ENCODE data around the gene FRZB.

The FRZB gene

DNA sequence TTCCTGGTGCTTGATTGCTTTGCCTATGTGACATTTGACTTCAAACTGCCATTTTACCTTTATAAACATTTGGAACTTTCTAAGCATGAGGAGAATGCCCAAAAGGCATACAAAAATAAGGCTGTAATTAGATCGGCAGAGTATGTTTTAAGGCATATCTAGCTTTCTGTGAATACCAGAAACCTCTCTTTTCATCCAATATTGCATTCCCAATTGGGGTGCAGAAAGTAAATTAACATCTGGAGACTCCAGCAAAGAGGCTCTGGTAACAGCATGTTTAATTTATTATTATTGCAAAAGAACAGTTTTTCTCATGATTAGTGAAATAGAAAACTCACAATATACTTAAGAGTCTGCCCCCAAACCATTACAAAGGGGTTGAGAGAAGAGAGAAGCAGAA is 32.1 kb downstream of the FRZB start:
- Histone ChIP-seq H3K36me3 (ENCODE audit: insufficient read depth, low read length) (no peaks in the 10 kb centered on the region), H3K4me2 (ENCODE audit: low read length) (no peak overlapping the region), H3K9me3 (ENCODE audit: low read length) (no peaks in the 10 kb centered on the region), H3K4me1 (ENCODE audit: insufficient read depth, low read length, severe bottlenecking) (no peaks in the 10 kb centered on the region), H3K9me2 (ENCODE audit: low read depth, low read length) (no peaks in the 10 kb centered on the region), H4K20me1 (ENCODE audit: insufficient read depth, low read length) (no peaks in the 10 kb centered on the region), H3K9ac (ENCODE audit: low read length) (no peak overlapping the region), H3K27me3 (ENCODE audit: insufficient read depth, low read length) (no peaks in the 10 kb centered on the region), H3K79me2 (ENCODE audit: insufficient read depth, low read length) (no peaks in the 10 kb centered on the region), H3F3A (ENCODE audit: insufficient read depth, low read length) (no peaks in the 10 kb centered on the region), H3K27ac (ENCODE audit: low read depth, low read length, poor library complexity, severe bottlenecking) (no peak overlapping the region), H3K4me3 (ENCODE audit: low read depth, low read length, poor library complexity, severe bottlenecking) (no peak overlapping the region), H2AFZ (ENCODE audit: low read length) (no peak overlapping the region)
- TF ChIP-seq EZH2 (IDR thresholded peaks at IDR 0.05; ENCODE audit: borderline replicate concordance, low read length) = no peak
- TF ChIP-seq, protein P1, sequence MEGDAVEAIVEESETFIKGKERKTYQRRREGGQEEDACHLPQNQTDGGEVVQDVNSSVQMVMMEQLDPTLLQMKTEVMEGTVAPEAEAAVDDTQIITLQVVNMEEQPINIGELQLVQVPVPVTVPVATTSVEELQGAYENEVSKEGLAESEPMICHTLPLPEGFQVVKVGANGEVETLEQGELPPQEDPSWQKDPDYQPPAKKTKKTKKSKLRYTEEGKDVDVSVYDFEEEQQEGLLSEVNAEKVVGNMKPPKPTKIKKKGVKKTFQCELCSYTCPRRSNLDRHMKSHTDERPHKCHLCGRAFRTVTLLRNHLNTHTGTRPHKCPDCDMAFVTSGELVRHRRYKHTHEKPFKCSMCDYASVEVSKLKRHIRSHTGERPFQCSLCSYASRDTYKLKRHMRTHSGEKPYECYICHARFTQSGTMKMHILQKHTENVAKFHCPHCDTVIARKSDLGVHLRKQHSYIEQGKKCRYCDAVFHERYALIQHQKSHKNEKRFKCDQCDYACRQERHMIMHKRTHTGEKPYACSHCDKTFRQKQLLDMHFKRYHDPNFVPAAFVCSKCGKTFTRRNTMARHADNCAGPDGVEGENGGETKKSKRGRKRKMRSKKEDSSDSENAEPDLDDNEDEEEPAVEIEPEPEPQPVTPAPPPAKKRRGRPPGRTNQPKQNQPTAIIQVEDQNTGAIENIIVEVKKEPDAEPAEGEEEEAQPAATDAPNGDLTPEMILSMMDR (IDR thresholded peaks at IDR 0.05; ENCODE audit: low read length) = no peak

- H3K4me1 ChIP-seq (ENCODE audit: insufficient read depth, low read length, severe bottlenecking) = no peaks in the 10 kb centered on the region
- no peak overlapping the region for H2AFZ ChIP-seq (ENCODE audit: low read length)
- no peaks in the 10 kb centered on the region for H3K79me2 ChIP-seq (ENCODE audit: insufficient read depth, low read length)
- H3K27me3 ChIP-seq (ENCODE audit: insufficient read depth, low read length) = no peaks in the 10 kb centered on the region
- H3K9ac ChIP-seq (ENCODE audit: low read length) = no peak overlapping the region
- no peak overlapping the region for H3K27ac ChIP-seq (ENCODE audit: low read depth, low read length, poor library complexity, severe bottlenecking)
- no peaks in the 10 kb centered on the region for H3K36me3 ChIP-seq (ENCODE audit: insufficient read depth, low read length)
- no peaks in the 10 kb centered on the region for H4K20me1 ChIP-seq (ENCODE audit: insufficient read depth, low read length)
- TF ChIP-seq, protein P1 (IDR thresholded peaks at IDR 0.05; ENCODE audit: low read length) = no peak
- no peak for TF ChIP-seq EZH2 (IDR thresholded peaks at IDR 0.05; ENCODE audit: borderline replicate concordance, low read length)
- H3K9me3 ChIP-seq (ENCODE audit: low read length) = no peaks in the 10 kb centered on the region
- H3K4me2 ChIP-seq (ENCODE audit: low read length) = no peak overlapping the region
- H3K4me3 ChIP-seq (ENCODE audit: low read depth, low read length, poor library complexity, severe bottlenecking) = no peak overlapping the region
- H3F3A ChIP-seq (ENCODE audit: insufficient read depth, low read length) = no peaks in the 10 kb centered on the region
- H3K9me2 ChIP-seq (ENCODE audit: low read depth, low read length) = no peaks in the 10 kb centered on the region
These were observed 33.2 kb downstream of the FRZB start for GRCh38 chr2:182833084-182833854.

DNA sequence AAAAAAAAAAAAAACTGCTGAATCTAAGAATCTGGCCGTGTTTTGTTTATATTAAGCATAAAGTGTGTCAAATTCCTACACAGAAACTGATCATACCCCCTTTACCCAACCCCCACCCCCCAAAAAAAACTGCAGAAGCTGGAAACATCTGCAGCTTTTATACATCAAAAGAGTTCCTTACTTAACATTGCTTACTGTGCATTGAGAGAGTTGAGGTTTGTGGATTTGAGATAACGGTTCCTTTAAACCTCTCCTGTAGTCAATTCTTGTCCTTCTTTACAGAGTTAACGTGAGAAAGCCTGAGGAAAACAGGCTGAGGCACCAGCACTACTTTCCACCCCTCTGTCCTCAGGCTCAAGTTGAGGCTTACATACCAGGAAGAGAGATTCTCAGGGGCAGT is 34.5 kb downstream of the FRZB start:
- Histone ChIP-seq H3K79me2 (ENCODE audit: insufficient read depth, low read length) (no peaks in the 10 kb centered on the region), H3K9me2 (ENCODE audit: low read depth, low read length) (no peaks in the 10 kb centered on the region), H3F3A (ENCODE audit: insufficient read depth, low read length) (no peaks in the 10 kb centered on the region), H3K4me2 (ENCODE audit: low read length) (no peak overlapping the region), H2AFZ (ENCODE audit: low read length) (no peak overlapping the region), H3K4me3 (ENCODE audit: low read depth, low read length, poor library complexity, severe bottlenecking) (no peak overlapping the region), H4K20me1 (ENCODE audit: insufficient read depth, low read length) (no peaks in the 10 kb centered on the region), H3K36me3 (ENCODE audit: insufficient read depth, low read length) (no peaks in the 10 kb centered on the region), H3K4me1 (ENCODE audit: insufficient read depth, low read length, severe bottlenecking) (no peaks in the 10 kb centered on the region), H3K9me3 (ENCODE audit: low read length) (no peaks in the 10 kb centered on the region), H3K27me3 (ENCODE audit: insufficient read depth, low read length) (no peaks in the 10 kb centered on the region), H3K9ac (ENCODE audit: low read length) (no peak overlapping the region), H3K27ac (ENCODE audit: low read depth, low read length, poor library complexity, severe bottlenecking) (no peak overlapping the region)
- TF ChIP-seq, protein P1 (IDR thresholded peaks at IDR 0.05; ENCODE audit: low read length) = no peak
- TF ChIP-seq EZH2 (IDR thresholded peaks at IDR 0.05; ENCODE audit: borderline replicate concordance, low read length) = no peak

Data from OCI-LY1 (cell line).